K562 (cell line): ENCODE measurements around the gene TXNL4A. TPM values are rescaled to one million over a fixed set of nuclear protein-coding genes. Genes with fewer than 3 reads are reported as not detected.
A peak's percentile ranks its signal among the peaks of the same experiment; 100 is the strongest.

Source experiments
- BRF2 ChIP-seq: IDR thresholded peaks from 3 replicates; pipeline ENCODE4 v1.6.1; 2011; ENCODE audit warnings: borderline replicate concordance, mild to moderate bottlenecking; ENCODE audit not compliant: insufficient read length, insufficient read depth
- CHD4 ChIP-seq: fragments of 200-600 bp; sonication (generic); IDR thresholded peaks from 3 replicates; pipeline ENCODE4 v1.6.1; 2012; ENCODE audit warnings: low read depth, mild to moderate bottlenecking, mixed read lengths, low read length, inconsistent platforms; ENCODE audit not compliant: insufficient read depth, insufficient replicate concordance, poor library complexity, severe bottlenecking
- CREB1 ChIP-seq, 2 experiments: sonication (generic) in 1 of 2; formaldehyde crosslinking in 1 of 2; IDR thresholded peaks; 2 replicates each; pipeline versions ENCODE4 v1.6.1 to v1.8.0; 2012 to 2022; ENCODE audit warnings: inconsistent platforms in 1 of 2, mild to moderate bottlenecking in 1 of 2, missing genetic modification reagents in 1 of 2, moderate library complexity in 1 of 2
- CREM ChIP-seq: IDR thresholded peaks from 2 replicates; pipeline ENCODE4 v1.6.1; 2014; ENCODE audit warnings: antibody characterized with exemption, low read depth
- ELF1 ChIP-seq: fragments of 200-800 bp; sonication (Bioruptor generic); IDR thresholded peaks from 2 replicates; pipeline ENCODE4 v1.6.1; 2016; ENCODE audit warnings: missing genetic modification characterization, missing compliant biosample characterization
- HLTF ChIP-seq: fragments of 450-650 bp; IDR thresholded peaks from 2 replicates; pipeline ENCODE4 v1.6.1; 2016
- JUND ChIP-seq, 2 experiments: IDR thresholded peaks; 2 replicates in 1 of 2; 3 replicates in 1 of 2; pipeline ENCODE4 v1.6.1; 2011; ENCODE audit warnings: borderline replicate concordance in 2 of 2, low read depth in 2 of 2, low read length in 2 of 2, improper control_type of control experiment in 1 of 2, missing biosample characterization in 1 of 2, missing genetic modification characterization in 1 of 2, missing genetic modification reagents in 1 of 2
- NRF1 ChIP-seq, 2 experiments: fragments of 450-650 bp; IDR thresholded peaks in 1 of 2; conservative IDR thresholded peaks in 1 of 2; 2 replicates each; pipeline ENCODE4 v1.6.1; 2014; ENCODE audit warnings: mild to moderate bottlenecking in 2 of 2
- RB1 ChIP-seq: fragments of 450-650 bp; IDR thresholded peaks from 2 replicates; pipeline ENCODE4 v1.6.1; 2017; ENCODE audit warnings: low read depth, mild to moderate bottlenecking
- SAFB ChIP-seq: fragments of 200-400 bp; formaldehyde crosslinking; IDR thresholded peaks from 2 replicates; pipeline ENCODE4 v1.6.1; 2017; ENCODE audit warnings: low read depth, low read length, borderline replicate concordance
- SMARCC2 ChIP-seq: fragments of 450-650 bp; IDR thresholded peaks from 2 replicates; pipeline ENCODE4 v1.6.1; 2017; ENCODE audit warnings: antibody characterized with exemption, moderate library complexity, mild to moderate bottlenecking, low read depth
- ZBTB49 ChIP-seq: sonication (generic); formaldehyde crosslinking; IDR thresholded peaks from 2 replicates; pipeline ENCODE4 v1.8.0; 2022; ENCODE audit warnings: missing genetic modification reagents, mild to moderate bottlenecking, borderline replicate concordance
- ZNF699 ChIP-seq: fragments of 250-450 bp; sonication (Bioruptor Pico); IDR thresholded peaks from 2 replicates; pipeline ENCODE4 v1.8.0; 2021; ENCODE audit warnings: mild to moderate bottlenecking, moderate library complexity; ENCODE audit not compliant: insufficient replicate concordance
- ZNF830 ChIP-seq: fragments of 250-450 bp; sonication (Bioruptor Pico); IDR thresholded peaks from 2 replicates; pipeline ENCODE4 v1.5.0; 2021; ENCODE audit warnings: mild to moderate bottlenecking
- polyA plus RNA-seq, 8 experiments: library from polyadenylated mRNA; depleted of rRNA in 4 of 8; stranded (reverse) in 5 of 8; unstranded in 3 of 8; fragments of >200 nt; fragmentation: Nextera tagmentation in 2 of 8; fragmentation: Illumina TruSeq in 1 of 8; extraction: Ambion mirVana in 2 of 8; extraction: Trizol in 1 of 8; gene quantifications; 2 replicates each; pipeline versions ENCODE4 v1.2.1 to v1.2.3, GENCODE V29; 2011 to 2014; ENCODE audit warnings: inconsistent platforms in 1 of 8, missing spikeins in 1 of 8
- total RNA-seq, 7 experiments: library from RNA; depleted of rRNA in 6 of 7; stranded (reverse); fragments of >200 nt in 6 of 7; fragmentation: Illumina TruSeq in 2 of 7; extraction: Trizol in 2 of 7; gene quantifications; 2 replicates each; pipeline versions ENCODE4 v1.2.1 to v1.2.3, GENCODE V29; 2011 to 2021; ENCODE audit warnings: low replicate concordance in 1 of 7
- TF ChIP-seq, protein P1 (sequence below): fragments of 450-650 bp; IDR thresholded peaks from 2 replicates; pipeline ENCODE4 v1.6.1; 2014; ENCODE audit warnings: low read depth, mild to moderate bottlenecking, moderate library complexity, borderline replicate concordance
- TF ChIP-seq, protein P2 (sequence below), 2 experiments: fragments of 450-650 bp; conservative IDR thresholded peaks; 2 replicates each; pipeline ENCODE4 v1.6.1; 2017; ENCODE audit warnings: mild to moderate bottlenecking in 2 of 2, moderate library complexity in 2 of 2

Gene TXNL4A
- total and polyA plus RNA-seq, 9 of the 15 experiments (the other 6 are each of a cell fraction or from before 2014, with no cell fraction given) = 27.0 to 132 (median 87.5) TPM

GRCh38 chr18:79951545-79952455, 36.6 kb downstream of the TXNL4A start, which contains the start of gene SLC66A2 (continued):
- TF ChIP-seq JUND (IDR thresholded peaks at IDR 0.05; ENCODE audit: borderline replicate concordance, low read depth, low read length) (peak; percentile 43; the same call in 1 of the 2 replicates), JUND (tag; IDR thresholded peaks at IDR 0.05; ENCODE audit: borderline replicate concordance, low read depth, low read length) (no peak; the same call in 2 of the 3 replicates), CREM (peak; percentile 89), RB1 (0 out of 2 replicates have a peak, but pooled peaks have one; percentile 46), NRF1 (conservative IDR thresholded peaks at IDR 0.05 in 1 of 2, IDR thresholded peaks at IDR 0.05 in 1 of 2) (peak; percentile 60 to 63; a peak in 2 of 4 replicates), SMARCC2 (no peak), ZBTB49 (CRISPR knock-in tag) (no peak), ELF1 (tag) (no peak), CHD4 (no peak), SAFB (peak; percentile 62; the same call in 1 of the 2 replicates), BRF2 (no peak), HLTF (no peak), CREB1 (IDR thresholded peaks at IDR 0.05) (peak; percentile 72), CREB1 (CRISPR knock-in tag; IDR thresholded peaks at IDR 0.05) (peak; percentile 75), ZNF699 (no peak), ZNF830 (CRISPR knock-in tag) (no peak)
- TF ChIP-seq, protein P1, sequence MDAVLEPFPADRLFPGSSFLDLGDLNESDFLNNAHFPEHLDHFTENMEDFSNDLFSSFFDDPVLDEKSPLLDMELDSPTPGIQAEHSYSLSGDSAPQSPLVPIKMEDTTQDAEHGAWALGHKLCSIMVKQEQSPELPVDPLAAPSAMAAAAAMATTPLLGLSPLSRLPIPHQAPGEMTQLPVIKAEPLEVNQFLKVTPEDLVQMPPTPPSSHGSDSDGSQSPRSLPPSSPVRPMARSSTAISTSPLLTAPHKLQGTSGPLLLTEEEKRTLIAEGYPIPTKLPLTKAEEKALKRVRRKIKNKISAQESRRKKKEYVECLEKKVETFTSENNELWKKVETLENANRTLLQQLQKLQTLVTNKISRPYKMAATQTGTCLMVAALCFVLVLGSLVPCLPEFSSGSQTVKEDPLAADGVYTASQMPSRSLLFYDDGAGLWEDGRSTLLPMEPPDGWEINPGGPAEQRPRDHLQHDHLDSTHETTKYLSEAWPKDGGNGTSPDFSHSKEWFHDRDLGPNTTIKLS = no peak
- TF ChIP-seq, protein P2, sequence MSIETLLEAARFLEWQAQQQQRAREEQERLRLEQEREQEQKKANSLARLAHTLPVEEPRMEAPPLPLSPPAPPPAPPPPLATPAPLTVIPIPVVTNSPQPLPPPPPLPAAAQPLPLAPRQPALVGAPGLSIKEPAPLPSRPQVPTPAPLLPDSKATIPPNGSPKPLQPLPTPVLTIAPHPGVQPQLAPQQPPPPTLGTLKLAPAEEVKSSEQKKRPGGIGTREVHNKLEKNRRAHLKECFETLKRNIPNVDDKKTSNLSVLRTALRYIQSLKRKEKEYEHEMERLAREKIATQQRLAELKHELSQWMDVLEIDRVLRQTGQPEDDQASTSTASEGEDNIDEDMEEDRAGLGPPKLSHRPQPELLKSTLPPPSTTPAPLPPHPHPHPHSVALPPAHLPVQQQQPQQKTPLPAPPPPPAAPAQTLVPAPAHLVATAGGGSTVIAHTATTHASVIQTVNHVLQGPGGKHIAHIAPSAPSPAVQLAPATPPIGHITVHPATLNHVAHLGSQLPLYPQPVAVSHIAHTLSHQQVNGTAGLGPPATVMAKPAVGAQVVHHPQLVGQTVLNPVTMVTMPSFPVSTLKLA (conservative IDR thresholded peaks at IDR 0.05) = 0 out of 4 replicates have a peak, but pooled peaks of 1 of the 2 experiments have one; percentile 12
